Gastrocnemius medialis (tissue), 4 donors: ENCODE results near the gene AKAP6. TPM values are rescaled to one million over a fixed set of nuclear protein-coding genes. Genes with fewer than 3 reads are reported as not detected.
A peak's percentile ranks its signal among the peaks of the same experiment; 100 is the strongest.

Experiments
- ATAC-seq, 2 donors: fragments of 150-250 bp; one replicate each; pipeline ENCODE4 v1.9.1; 2016
- DNase-seq, 2 donors: peaks; one replicate each; pipeline ENCODE4 v3.0.0-alpha.2; 2019
- H3K27ac ChIP-seq, 4 donors: fragments of 200-600 bp; sonication (generic); 1 replicate in 1 of 4; 2 replicates in 3 of 4; pipeline ENCODE4 v1.5.1; 2016 to 2018; ENCODE audit warnings: mild to moderate bottlenecking in 2 of 4, moderate library complexity in 1 of 4
- H3K27me3 ChIP-seq, 3 donors: fragments of 200-600 bp; sonication (generic) in 2 of 3; 1 replicate in 1 of 3; 2 replicates in 2 of 3; pipeline versions ENCODE4 v1.5.1 to v1.6.0; 2016 to 2019; ENCODE audit warnings: mild to moderate bottlenecking in 1 of 3, moderate library complexity in 1 of 3
- H3K36me3 ChIP-seq, 2 donors: fragments of 200-600 bp; sonication (generic) in 1 of 2; one replicate each; pipeline ENCODE4 v1.5.1; 2017 to 2018
- H3K4me1 ChIP-seq, 2 donors: fragments of 200-600 bp; sonication (generic) in 1 of 2; one replicate each; pipeline ENCODE4 v1.5.1; 2016 to 2017; ENCODE audit warnings: mild to moderate bottlenecking in 2 of 2
- H3K4me3 ChIP-seq, 4 donors: fragments of 200-600 bp; sonication (generic) in 3 of 4; 1 replicate in 1 of 4; 2 replicates in 3 of 4; pipeline ENCODE4 v1.5.1; 2016 to 2019; ENCODE audit warnings: mild to moderate bottlenecking in 2 of 4
- H3K9me3 ChIP-seq, 3 donors: fragments of 200-600 bp; sonication (generic) in 2 of 3; 1 replicate in 1 of 3; 2 replicates in 2 of 3; pipeline ENCODE4 v1.5.1; 2016 to 2019
- POLR2A ChIP-seq, 2 donors: fragments of 450-650 bp; IDR thresholded peaks; one replicate each; pipeline ENCODE4 v1.6.1; 2017; ENCODE audit warnings: antibody characterized with exemption in 2 of 2, mild to moderate bottlenecking in 2 of 2, moderate library complexity in 2 of 2
- in situ Hi-C, 4 donors: fragments of 200-750 bp; cut with MboI; loops; one replicate each; pipeline versions ENCODE4 v1.15.0 to v1.8.0; 2017; ENCODE audit warnings: low sequenced_read_pairs in 4 of 4
- intact Hi-C: fragments of 100-400 bp; cut with DNase I; formaldehyde crosslinking; loops from one replicate; pipeline ENCODE4 v1.15.1; 2023; ENCODE audit warnings: low total_unique reads
- total RNA-seq, 4 donors: library from RNA; depleted of rRNA; stranded (reverse); fragments of >200 nt; gene quantifications; one replicate each; pipeline versions ENCODE4 v1.1.0 to v1.2.3, GENCODE V29; 2016
- TF ChIP-seq, protein P1 (sequence below), 5 experiments: fragments of 450-650 bp in 3 of 5; fragments of 200-600 bp in 2 of 5; sonication (generic) in 2 of 5; IDR thresholded peaks in 4 of 5; conservative IDR thresholded peaks in 1 of 5; 1 replicate in 4 of 5; 2 replicates in 1 of 5; pipeline ENCODE4 v1.5.1; 2016 to 2019; ENCODE audit warnings: antibody characterized with exemption in 5 of 5, mild to moderate bottlenecking in 3 of 5, moderate library complexity in 3 of 5

The AKAP6 gene
- total RNA-seq, 4 donors from 2014 or later, result 23.2 to 59.2 (median 32.1) TPM

- no peaks in the 10 kb centered on the region for H3K27me3 ChIP-seq
- no peaks in the 10 kb centered on the region for H3K9me3 ChIP-seq
- in situ Hi-C loops, result no loop called here
Measured at GRCh38 chr14:32633224-32633859, 304.2 kb downstream of the AKAP6 start.

GRCh38 chr14:32633930-32634329, 304.8 kb downstream of the AKAP6 start:
- intact Hi-C loops, result no loop called here
- in situ Hi-C loops, result no loop called here
- Histone ChIP-seq H3K9me3 (no peaks in the 10 kb centered on the region), H3K27me3 (no peaks in the 10 kb centered on the region), H3K4me1 (peaks cover 0 to 8% of the 10 kb centered on the region in 2 donors), H3K36me3 (no peaks in the 10 kb centered on the region), H3K4me3 (no peak overlapping the region), H3K27ac (no peak overlapping the region)
- ATAC-seq (no peak), DNase-seq (no peak)
- no peak for TF ChIP-seq POLR2A (IDR thresholded peaks at IDR 0.05)
- TF ChIP-seq, protein P1, sequence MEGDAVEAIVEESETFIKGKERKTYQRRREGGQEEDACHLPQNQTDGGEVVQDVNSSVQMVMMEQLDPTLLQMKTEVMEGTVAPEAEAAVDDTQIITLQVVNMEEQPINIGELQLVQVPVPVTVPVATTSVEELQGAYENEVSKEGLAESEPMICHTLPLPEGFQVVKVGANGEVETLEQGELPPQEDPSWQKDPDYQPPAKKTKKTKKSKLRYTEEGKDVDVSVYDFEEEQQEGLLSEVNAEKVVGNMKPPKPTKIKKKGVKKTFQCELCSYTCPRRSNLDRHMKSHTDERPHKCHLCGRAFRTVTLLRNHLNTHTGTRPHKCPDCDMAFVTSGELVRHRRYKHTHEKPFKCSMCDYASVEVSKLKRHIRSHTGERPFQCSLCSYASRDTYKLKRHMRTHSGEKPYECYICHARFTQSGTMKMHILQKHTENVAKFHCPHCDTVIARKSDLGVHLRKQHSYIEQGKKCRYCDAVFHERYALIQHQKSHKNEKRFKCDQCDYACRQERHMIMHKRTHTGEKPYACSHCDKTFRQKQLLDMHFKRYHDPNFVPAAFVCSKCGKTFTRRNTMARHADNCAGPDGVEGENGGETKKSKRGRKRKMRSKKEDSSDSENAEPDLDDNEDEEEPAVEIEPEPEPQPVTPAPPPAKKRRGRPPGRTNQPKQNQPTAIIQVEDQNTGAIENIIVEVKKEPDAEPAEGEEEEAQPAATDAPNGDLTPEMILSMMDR (IDR thresholded peaks at IDR 0.05 in 4 of 5, conservative IDR thresholded peaks at IDR 0.05 in 1 of 5), result no peak

More at GRCh38 chr14:32633224-32633859, 304.2 kb downstream of the AKAP6 start:
- ATAC-seq (no peak), DNase-seq (no peak)
- Histone ChIP-seq H3K27ac (no peak overlapping the region), H3K4me3 (no peak overlapping the region), H3K36me3 (no peaks in the 10 kb centered on the region), H3K4me1 (peaks cover 0 to 8% of the 10 kb centered on the region in 2 donors)
- intact Hi-C loops, result no loop called here
- no peak for TF ChIP-seq POLR2A (IDR thresholded peaks at IDR 0.05)
- TF ChIP-seq, protein P1 (IDR thresholded peaks at IDR 0.05 in 4 of 5, conservative IDR thresholded peaks at IDR 0.05 in 1 of 5), result no peak

DNA sequence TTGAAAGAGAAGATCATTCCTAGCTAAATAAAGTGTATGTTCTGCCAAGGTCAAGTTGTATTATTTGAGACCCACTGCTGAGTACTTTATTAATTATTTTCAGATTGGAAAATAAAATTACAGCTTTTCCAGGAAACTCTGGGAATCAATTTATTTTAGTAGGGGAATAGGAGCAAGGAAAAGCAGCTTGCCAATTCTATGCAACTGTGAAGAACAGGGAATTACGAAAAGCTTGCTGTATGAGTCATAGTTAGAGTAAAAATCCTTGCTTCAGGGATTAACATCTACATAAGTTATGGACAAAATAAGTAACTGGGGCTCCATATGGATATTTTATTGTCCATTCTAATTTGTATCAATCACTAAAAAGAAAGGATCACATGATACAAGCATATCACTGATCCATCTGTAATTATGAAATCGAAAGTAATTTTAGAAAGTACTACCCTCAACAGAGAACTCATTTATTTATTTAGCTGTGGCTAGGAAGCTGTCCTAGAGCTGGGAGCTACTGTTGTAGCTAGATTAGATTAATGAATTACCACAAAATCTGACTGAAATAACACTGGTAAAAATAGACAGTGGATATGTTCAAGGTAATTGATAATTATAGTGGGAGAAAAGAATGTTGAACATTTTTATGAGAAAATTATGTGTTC, 306.1 kb downstream of the AKAP6 start:
- no peak for ATAC-seq
- intact Hi-C loops (no loop called here), in situ Hi-C loops (no loop called here)
- Histone ChIP-seq H3K27ac (peak overlapping the region in 2 of 4 donors; percentile 15 to 25), H3K4me3 (peak overlapping the region in 1 of 4 donors; percentile 1), H3K27me3 (no peaks in the 10 kb centered on the region), H3K36me3 (no peaks in the 10 kb centered on the region), H3K4me1 (peaks cover 0 to 8% of the 10 kb centered on the region in 2 donors), H3K9me3 (no peaks in the 10 kb centered on the region)
- DNase-seq, result no peak
- TF ChIP-seq, protein P1 (IDR thresholded peaks at IDR 0.05 in 4 of 5, conservative IDR thresholded peaks at IDR 0.05 in 1 of 5), result no peak
- no peak for TF ChIP-seq POLR2A (IDR thresholded peaks at IDR 0.05)

DNA sequence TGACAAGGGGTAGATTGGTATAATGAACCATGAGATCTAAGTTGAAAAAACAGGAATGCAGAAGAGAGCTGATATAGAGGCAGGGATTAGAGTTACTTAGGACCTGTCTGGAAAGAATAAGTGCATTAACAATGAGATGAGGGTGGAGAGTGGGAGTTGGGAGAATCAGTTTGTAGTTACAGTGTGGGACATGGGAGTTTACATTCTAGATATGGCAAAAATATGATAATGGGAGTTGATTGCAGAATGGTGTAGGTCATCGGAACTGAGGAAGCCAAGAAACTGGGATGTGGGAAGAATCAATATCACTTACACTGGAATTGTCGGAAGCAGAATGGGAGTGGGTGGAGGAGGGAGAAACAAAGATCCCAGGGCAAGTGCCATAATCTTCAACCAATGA, 308.5 kb downstream of the AKAP6 start:
- Histone ChIP-seq H3K9me3 (no peaks in the 10 kb centered on the region), H3K27me3 (no peaks in the 10 kb centered on the region), H3K27ac (no peak overlapping the region), H3K4me3 (no peak overlapping the region), H3K36me3 (no peaks in the 10 kb centered on the region), H3K4me1 (peaks cover 0 to 8% of the 10 kb centered on the region in 2 donors)
- DNase-seq (no peak), ATAC-seq (no peak)
- TF ChIP-seq POLR2A (IDR thresholded peaks at IDR 0.05), result no peak
- TF ChIP-seq, protein P1 (IDR thresholded peaks at IDR 0.05 in 4 of 5, conservative IDR thresholded peaks at IDR 0.05 in 1 of 5), result no peak
- in situ Hi-C loops (no loop called here), intact Hi-C loops (no loop called here)
